UCSD-AML1 (cell line): ENCODE results near the gene MGAT4C.
"Not testable (repeated sequence)": the region's sequence is repeated elsewhere in the genome, so short reads cannot be mapped to it uniquely, and the experiment has no call there.

Source experiments
- DNase-seq: peaks from one replicate; lab custom pipeline; 2025; ENCODE audit not compliant: unreplicated experiment; lab: John Stamatoyannopoulos, UW

The MGAT4C gene

DNA sequence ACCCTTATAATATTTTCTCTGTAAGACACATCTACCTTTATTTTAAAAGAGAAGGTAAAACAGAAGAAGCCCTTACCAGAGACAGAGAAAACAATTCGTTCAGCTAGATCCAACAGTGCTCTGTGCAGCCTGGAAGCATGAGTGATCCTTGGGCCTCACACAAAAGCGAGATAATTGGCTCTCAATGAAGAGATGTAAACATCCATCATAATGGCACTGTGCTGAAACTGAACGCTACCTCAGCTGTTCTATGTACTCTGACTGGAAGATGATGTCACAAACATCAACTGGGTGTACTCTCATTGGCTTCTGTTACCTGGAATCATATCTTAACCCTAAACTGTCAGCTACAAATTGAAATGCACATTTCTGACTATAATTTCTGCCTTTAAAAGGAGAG is at the start of gene MGAT4C:
TSS of gene MGAT4C (minus strand) at position 229 of the 400 bp plus-strand sequence.
- DNase-seq: no peak

DNA sequence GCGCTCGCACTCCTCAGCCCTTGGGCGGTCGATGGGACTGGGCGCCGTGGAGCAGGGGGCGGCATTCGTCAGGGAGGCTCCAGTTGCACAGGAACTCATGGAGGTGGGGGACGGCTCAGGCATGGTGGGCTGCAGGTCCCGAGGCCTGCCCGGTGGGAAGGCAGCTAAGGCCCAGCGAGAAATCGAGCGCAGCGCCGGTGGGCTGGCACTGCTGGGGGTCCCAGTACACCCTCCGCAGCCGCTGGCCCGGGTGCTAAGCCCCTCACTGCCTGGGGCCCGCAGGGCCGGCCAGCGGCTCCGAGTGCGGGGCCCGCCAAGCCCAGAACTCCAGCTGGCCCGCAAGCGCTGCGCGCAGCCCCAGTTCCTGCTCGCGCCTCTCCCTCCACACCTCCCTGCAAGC is 40.2 kb upstream of the MGAT4C start:
- not testable (repeated sequence) for DNase-seq

DNA sequence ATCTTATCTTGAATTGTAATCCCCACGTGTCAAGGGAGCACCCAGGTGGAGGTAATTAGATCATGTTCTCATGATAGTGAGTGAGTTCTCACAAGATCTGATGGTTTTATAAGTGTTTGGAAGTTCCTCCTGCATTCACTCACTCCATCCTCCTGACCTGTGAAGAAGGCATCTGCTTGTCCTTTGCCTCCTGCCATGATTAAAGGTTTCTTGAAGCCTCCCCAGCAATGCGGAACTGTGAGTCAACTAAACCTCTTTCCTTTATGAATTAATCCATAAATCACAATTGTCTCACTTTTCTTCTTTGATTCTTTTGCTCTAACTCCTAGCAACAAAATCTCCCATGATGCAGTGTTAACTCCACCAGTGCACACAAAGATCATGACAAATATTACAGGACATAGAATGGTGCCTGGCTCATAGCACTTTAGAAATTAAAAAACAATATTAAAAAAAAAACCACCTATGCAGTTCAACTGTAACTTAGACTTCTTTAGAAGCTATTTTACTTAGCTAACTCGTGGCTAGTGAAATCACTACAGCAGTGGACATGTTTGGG is 37.6 kb upstream of the MGAT4C start:
- DNase-seq: no peak

DNA sequence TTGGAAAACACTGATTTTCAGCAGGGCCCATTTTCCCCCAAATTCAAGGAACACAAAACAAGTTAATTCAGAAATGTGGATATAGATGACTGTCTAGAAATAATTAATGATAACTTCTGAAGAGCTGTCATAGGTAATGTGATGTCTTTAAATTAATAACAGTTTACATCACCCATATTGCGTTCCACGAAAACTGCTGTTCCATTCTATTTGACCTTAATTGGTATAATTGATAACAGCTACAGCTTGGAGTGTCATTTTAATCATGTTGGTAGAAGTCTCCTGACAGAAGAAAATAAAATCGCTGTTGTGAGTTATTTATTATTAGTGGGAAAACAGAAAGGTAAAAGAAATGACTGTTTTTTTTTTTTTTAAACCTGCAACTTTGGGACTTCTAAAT is 36.3 kb upstream of the MGAT4C start:
- DNase-seq: no peak

DNA sequence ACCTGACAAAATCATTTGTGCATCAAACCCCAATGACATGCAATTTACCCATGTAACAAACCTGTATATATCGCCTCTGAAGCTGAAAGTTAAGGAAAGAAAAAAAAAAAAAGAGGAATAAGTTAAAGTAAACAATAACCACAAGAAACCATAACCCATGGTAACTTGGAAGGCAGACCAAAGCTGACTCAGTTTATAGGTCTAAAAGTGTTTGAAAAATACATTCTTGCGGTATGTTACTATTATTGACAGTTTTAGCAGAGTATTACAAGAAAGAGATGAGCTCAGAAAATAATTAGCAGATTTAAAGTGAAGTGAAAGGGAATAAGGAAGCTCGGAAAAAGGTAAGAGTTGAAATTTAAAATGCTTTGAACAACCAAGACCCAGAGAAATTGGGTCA is 34.4 kb upstream of the MGAT4C start:
- no peak for DNase-seq

DNA sequence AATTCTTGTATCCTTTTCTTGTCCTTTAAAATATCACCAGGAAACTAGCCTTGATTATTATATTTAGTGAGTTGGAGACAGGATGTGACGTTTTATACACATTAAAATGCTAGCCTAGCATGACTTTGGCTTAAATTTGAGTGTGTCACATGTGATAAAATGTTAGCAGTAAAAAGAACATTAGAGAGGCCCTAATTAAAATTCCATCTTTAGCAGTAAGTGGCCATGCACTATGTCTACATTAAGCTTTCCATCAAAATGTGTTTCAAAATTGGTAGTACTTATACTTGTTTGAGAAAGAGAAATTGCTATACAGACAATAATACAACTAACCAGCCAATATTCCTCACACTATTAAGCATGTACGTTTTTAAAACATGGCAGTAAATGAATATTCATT is 29.9 kb upstream of the MGAT4C start:
- no peak for DNase-seq

DNA sequence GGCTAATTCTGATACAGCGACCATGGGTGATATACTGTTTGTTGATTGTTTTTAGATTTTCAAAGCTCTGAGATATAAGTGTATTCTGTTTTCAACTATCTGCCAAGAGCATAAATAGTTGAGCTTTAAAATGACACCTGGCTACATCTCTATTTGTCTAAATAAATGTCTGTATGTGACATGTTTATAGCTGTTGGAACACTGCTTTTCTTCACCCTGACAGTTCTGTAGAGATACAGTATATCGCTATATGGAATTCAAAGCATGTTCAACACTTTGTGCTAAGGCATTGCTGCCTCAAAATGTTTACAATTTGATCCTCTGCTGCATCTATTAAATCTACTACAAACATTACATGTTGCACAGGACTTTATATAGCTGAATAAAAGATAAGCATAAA is 27.4 kb upstream of the MGAT4C start:
- DNase-seq: no peak

DNA sequence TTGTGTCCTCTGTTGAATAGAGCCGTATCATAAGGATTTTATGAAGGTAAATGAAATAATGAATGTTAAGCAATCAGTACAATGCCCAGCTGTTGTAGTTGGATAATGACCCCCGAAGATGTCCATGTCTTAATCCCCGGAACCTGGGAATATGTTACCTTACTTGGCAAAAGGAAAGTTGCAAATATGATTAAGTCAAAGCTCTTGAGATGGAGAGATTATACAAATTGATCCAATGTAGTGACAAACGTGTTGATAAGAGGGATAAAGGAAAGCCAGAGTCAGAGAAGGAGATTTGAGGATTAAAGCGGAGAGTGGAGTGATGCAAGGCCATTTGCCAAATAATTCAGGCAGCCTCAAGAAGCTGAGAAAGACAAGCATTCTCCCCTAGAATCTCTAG is 19.2 kb upstream of the MGAT4C start:
- DNase-seq: no peak

DNA sequence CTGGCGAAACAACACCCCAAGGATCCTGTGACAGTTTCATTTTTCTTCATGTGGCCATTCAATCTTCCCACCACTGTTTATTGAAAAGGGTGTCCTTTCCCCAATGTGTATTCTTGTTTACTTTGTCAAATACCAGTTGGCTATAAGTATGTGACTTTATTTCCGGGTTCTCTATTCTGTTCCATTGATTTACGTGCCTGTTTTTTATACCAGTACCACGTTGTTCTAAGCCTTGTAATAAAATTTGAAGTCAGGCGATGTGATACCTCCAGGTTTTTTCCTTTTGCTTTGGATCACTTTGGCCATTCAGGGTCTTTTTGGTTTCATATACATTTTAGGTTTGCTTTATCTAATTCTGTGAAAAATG is 9.1 kb upstream of the MGAT4C start:
- no peak for DNase-seq

DNA sequence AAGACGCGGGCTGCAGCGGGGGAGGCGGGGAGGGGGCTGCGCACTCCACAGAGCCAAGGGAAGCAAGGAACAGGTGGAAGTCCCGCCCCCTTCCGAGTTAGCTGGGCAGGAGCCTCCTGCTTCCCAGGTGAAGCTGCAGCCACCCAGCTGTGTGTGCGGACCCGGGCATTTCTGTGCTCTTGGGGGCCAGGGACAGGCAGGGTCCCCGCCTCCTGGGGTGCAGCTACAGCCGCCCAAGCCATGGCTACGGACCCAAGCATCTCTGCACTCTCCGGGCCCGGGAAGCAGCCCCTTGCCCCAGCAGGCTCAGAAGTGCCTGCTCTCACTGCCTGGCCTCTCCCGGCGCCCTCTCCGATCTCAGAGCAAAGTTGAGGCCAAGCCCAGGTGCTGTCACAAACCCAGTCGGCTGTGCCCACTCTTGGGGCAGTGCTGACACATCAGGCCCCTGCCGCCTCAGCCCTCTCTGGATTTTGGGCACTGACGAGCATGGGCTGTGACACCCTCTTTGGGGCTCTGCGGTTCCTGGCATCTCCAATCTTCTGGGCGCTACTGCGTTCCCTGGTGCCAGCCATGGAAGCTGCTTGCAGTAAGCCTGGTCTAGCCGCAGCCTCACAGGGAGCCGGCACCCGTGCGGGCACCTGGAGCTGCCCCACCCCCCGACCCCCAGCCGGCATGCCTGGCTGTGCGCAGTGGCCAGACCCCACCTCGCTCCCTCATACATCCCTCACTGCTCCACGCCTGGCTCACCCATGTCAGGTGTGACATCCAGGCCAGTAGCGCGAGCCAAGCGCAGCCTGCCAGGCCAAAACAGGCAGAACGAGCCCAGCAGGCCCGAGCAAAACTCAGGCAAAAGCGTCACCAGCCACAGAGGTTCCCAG is 8.5 kb upstream of the MGAT4C start:
- no peak for DNase-seq

DNA sequence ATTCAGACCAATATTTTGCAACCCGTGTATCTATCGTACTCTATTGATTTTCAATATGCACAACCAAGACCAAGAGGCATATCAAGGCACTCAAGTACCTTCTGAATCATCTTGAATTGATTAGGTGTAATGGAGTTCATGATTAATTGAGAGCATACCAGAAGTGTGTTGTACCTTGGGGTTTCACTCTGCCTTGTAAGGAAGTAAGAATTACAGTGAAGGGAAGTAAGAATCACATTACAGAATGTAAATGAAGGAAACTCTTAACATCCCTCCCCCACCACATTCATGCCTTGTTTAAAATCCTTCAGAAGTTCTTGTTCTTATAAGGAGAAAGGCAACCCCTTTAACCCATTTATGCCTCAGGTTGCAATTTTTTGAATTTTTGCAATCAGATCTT is 5.4 kb upstream of the MGAT4C start:
- no peak for DNase-seq

DNA sequence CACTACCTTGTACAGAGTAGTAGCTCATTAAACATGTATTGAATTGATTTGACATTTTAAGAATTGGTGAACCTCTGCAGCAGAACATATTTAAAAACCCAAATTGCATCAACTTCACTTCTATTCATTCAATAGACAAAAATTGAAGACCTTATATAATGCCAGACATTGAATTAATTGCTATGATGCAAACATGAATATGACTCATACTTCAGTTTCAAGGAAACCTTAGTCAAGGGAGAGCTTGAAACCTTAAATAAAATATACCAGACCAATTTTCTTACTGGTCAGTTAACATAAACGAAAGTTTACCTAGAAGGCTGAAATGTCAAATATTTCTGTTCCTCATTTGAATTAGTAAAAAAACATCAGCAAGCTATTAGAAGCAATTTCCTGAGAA is 5.0 kb upstream of the MGAT4C start:
- DNase-seq: no peak

DNA sequence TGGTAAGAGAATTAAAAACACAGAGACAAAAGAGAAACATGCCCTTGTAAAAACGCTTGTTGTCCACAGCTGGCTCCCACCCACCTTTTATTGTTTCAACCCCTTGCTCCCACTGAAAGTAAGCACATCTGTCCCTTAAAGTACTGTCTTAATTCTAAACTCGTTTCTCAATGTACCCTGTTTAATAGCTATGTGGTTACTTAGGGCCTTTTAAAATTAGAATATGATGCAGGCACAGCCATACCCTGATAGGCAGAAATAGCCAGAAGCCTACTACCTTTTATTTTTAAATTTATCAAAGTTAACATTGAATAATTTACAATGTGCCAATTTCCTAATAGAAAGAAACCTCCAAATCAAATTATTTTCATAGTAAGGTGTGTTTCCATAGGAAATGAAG is 4.0 kb upstream of the MGAT4C start:
- DNase-seq: no peak

DNA sequence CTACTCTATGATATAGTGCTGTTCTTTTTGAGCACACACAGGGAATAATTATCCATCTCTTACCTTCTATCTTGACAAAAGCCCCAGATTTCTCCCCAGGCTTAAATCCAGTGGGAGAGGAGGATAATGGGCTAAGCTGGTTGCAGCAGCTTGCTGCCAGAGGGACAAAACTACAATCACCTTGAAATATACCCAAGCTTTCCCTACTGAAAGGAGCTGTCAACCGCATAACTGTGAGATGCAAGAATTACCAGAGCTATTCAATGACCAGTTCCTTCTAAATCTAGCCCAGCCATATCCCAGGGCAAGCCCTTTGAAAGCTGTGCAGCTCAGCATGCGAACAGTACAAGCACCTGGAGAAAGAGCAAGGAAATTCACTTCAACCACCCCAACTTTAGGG is 943 bp upstream of the MGAT4C start:
- DNase-seq: peak; percentile 7

DNA sequence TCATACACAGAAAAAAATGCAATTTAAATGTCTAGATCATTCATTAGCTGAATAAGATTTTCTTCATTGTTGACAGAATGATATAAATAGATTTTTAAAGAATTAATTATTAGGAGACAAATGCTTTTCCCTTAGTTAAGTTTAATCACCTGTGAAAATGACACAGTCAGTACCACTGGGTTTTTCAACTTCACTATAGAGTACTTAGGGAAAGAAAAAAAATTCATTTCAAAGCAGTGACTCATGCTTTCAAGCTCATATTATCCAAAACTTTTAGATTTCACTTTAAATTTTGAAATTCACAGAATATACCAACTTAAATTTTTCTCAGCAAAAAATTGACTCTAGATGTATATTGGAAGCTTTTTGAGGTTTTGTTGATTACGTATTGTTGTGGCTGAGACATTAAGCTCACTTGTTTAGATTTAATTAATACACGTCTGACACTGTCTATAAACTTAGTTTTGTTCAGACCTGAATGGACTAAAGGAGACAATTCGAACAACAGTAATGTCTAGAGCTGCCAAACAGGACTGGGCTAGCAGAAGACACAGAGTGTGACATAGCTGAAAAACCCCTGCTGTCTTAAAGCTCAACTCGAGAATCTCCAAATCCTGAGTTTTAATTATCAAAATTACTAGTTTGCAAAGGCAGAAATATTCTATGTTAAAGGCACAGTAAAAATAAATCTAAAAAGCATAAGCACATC is 1.6 kb downstream of the MGAT4C start:
- no peak for DNase-seq

DNA sequence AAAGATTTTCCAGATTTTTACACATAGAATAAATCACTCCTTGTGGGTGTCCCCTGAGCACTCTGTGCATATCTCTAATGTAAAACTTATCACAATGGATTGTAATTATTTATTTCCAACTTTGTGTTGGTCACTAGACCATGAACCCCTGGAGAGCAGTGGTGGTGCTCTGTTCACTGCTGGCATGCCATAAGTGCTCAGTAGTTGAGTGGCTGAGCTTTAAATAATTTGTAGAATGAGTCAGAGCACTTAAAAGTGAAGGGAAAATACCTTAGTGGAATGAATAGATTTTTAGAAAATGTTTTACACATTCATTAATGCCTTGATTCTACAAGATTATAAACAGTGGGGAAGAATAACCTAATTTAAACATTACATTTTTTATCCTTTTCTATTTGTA is 6.3 kb downstream of the MGAT4C start:
- no peak for DNase-seq

DNA sequence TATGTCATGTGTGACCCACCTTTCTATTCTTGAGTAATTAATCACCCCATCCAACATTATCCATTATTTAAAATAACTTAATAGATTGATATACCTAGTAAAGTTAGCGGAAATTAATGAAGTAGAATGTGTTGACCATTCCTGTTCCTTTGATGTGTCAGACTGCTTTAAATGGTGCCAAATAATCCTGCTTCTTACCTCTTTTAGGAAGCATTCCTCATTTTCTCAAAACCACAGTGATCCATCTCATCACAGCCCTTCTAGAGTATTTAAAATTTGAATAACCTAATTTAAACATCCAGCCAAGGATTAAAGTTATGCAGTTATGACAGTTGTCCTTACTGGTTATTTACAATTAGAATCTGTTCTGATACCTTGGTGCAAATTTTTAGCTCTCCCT is 6.9 kb downstream of the MGAT4C start:
- DNase-seq: no peak

DNA sequence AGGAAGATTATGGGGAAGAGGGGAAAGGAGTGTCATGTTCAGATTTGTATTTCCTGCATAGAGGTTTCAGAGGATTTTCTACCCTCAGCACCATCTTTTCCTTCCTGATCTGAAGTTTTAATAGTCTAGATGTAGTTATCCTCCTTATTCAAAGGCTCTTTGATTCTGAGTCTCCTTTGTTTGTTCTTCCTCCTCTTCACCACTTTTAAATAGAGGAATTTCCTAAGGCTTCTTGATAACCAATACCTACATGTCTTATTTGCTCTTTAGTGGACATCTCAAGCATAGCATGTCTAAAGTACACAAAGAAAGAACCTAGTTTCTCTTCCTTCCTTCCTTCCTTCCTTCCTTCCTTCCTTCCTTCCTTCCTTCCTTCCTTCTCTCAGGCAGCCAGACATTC is 8.3 kb downstream of the MGAT4C start:
- DNase-seq: no peak

DNA sequence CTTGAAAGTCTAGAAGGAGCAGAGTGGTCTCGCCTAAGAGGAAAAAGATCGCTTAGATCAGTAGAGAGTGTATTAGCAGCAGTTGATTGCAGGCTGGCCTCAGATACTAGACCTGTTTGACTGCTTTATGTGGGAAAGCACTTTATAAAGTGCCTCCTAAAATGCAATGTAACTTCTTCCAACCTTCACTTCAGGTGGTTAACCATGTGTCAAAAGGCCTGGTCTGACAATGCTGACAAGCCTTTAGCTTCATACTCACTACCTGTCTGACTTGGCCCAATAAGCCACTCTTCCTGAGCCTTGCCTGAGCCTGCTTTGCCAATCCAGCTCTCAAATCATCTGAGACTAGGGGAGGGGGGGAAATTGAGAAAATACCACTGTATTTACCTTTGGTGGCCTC is 14.6 kb downstream of the MGAT4C start:
- DNase-seq: peak; percentile 4

DNA sequence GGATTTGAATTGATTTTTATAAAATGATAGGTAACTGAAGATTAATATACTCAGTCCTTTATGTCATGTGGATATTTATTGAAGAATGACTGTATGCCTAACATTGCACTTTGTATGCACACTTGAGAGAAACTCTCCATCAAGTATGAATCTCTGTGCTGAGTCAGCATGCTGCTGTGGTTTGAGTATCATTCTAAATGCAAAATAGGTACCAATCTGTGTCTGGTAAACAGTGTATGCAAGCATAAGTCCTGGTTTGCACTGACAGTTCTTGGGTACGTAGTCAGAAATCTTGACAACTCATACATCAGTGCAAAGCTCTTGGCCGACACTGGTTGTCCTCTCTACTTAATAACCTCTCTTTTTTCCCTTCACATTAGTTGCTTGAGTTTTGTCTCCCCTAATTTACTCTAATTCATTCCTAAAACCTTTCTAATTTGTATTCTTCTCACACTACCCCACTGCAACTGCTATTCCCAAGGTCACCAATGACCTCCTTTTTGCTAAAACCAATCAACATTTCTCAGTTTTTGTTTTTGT is 21.8 kb downstream of the MGAT4C start:
- no peak for DNase-seq

DNA sequence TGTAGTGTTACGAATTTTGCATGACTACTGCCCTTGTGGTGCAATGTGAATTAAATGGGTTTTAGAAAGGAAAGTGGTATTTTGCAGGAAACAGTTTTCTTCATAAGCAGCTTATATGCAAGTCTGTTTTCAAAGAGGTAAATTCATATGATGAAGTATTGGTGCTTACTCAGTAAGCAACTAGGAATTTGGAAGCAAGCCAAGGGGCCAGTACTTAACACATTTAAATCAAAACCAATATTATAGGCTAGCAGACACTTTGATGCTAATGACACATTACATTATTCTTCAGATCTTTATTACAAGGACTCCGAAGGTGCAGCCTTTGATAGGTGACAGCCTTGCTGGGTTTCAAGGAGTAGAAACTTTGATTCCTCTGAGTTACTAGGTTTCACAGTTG is 23.1 kb downstream of the MGAT4C start:
- no peak for DNase-seq

DNA sequence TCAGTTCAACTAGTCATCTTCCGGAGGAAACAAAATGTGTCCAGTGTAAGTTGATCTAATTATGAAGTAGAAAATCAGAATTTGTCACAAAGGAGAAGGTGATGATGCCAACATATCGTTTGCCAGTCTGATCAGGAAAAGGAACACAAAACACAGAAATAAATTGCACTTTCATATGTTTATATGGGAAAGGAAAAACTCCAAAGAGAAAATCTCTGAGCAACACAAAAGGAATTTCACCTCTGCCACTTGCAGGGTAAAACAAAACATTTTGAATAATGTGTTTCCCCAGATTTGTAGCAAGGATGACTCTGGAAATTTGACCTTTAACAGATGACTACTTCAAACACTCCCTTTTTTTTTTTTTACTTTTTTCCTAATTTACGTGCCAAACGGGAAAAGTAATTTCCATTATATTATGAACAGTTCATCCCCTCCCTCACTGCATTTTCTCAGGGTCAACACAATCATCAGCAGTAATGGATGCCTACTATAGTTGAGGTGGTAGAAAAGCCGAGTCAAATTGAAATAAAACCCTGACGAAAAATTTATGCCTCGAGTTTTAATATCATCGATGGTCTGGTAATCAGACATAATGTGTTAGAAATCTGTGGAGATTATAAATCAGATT is 25.6 kb downstream of the MGAT4C start:
- no peak for DNase-seq
